ENCODE measurements around the gene SHQ1.
A peak's percentile ranks its signal among the peaks of the same experiment; 100 is the strongest.

SHQ1 gene

DNA sequence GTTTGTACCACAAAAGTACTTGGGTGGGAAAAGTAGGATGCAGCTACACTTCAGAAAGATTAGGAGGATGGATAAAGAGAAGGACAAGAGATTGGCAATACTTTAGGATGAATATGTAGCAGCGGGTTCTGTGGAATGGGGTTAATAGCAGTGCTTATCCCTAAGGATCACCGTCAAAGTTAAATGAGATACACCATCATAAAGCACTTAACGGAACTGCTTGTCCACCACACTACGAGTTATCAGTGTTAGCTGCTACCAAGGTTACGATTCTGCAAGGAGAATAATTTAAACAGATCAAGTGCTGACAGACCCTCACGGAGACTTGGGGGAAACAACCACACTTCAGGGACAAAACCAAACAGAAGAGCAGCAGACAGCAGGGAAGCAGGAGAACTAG lies 963 bp downstream of the SHQ1 start:
- no peak for DNase-seq

- DNase-seq, result no peak
Observed at GRCh38 chr3:72846166-72846565, 2.1 kb downstream of the SHQ1 start.

DNA sequence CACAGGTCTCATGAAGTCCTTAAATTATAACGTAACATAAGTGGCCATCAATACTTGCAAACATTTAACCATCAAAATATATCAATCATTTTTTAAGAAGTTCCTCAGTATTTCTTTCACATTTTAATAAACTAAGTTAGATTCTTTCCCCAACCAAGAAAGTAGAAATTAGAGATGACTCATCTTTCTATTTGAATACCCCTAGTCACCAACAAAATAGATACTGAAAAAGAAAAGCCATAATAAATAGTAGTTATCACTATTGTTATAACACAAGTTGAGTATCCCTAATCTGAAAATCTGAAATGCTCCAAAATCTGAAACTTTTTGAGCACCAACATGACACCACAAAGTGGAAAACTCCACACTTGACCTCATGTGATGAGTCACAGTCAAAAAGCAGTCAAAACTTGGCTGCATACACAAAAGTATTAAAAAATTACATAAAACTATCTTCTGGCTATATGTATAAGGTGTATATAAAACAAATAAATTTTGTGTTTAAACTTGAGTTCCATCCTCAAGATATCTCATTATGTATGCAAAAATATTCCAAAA lies 3.7 kb downstream of the SHQ1 start:
- DNase-seq, result no peak

- no peak for DNase-seq
Observed at GRCh38 chr3:72839057-72839456, 9.2 kb downstream of the SHQ1 start.

- no peak for DNase-seq
Observed at GRCh38 chr3:72836923-72837322, 11.3 kb downstream of the SHQ1 start.

- no peak for DNase-seq
Observed at GRCh38 chr3:72836416-72836815, 11.8 kb downstream of the SHQ1 start.

GRCh38 chr3:72830452-72831223 lies 17.6 kb downstream of the SHQ1 start:
- DNase-seq, result no peak

GRCh38 chr3:72829701-72830100 lies 18.5 kb downstream of the SHQ1 start:
- no peak for DNase-seq

GRCh38 chr3:72821161-72821781 lies 27.0 kb downstream of the SHQ1 start:
- peak; percentile 15 for DNase-seq

DNA sequence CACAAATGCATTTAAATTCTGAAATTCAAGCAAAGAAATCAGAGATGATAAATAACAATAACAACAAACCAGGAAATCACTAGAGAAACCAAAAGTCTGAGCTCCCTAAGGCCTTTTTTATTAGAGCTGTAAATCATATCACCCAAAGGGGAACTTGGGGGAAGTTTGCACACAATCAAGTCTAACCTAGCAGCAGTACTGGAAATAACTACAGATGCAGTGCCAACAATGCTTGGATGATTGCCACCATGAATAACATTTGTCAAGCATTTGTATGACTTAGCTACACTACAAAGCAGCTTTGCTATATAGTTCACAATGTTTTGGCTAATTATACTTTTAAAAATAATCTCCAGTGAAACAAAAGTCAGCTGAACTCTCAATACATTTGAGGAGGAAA lies 27.8 kb downstream of the SHQ1 start:
- no peak for DNase-seq

GRCh38 chr3:72818905-72819304 lies 29.3 kb downstream of the SHQ1 start:
- DNase-seq, result no peak

DNA sequence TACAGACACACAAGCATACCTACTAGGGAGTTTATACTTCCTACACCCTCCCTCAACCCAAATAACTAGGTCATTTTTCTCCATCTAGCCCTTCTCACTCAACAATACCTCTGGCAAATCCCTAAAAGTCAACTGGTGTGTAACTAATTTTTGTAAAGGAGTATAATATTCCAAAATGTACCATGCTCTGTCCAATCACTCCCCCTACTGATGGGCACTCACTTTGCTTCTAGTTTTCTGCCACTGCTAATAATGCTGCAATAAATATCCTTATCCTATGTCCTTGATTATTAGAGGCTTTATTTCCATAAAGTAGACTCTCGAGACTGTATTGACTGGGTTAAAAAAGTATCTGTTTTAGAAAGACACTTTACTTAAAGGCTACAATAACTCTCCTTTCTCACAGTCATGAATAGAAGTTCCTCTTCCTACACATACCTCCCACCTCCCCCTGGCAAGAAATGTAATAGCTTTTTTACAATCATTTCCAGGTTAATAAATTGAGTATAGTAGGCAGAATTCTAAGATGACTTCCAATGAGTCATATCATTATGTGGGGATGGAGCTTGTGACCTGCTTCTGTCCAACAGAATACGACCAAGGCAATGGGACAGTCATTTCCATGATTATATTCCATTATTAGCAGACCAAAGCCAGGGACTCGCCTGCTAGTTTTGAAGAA lies 30.0 kb downstream of the SHQ1 start:
- DNase-seq, result no peak

DNA sequence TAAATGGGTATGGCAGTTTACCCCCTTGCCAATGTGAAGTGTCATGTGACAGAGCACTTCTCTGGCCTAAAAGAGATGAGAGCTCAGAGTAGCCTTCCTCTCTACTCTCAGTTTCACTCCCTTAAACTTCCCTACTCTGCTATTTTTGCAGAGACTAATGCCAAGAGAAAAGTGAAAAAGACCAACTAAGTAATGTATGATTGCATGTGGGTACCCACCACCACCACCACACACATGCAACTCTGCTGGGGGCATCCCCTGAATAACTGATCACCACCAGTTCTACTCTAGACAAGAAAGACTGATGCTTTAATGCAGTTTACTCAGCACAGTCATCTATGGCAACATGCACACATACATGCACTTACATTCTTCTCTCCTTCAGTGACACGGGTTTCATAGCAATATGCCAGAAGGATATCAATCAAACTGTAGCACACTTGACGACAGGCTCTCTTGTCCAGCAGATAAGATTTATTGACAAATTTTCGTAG lies 31.3 kb downstream of the SHQ1 start:
- no peak for DNase-seq

- no peak for DNase-seq
Observed at GRCh38 chr3:72814308-72814707, 33.9 kb downstream of the SHQ1 start.

GRCh38 chr3:72812201-72812600 lies 36.0 kb downstream of the SHQ1 start:
- DNase-seq, result no peak

GRCh38 chr3:72811571-72811970 lies 36.7 kb downstream of the SHQ1 start:
- no peak for DNase-seq

DNA sequence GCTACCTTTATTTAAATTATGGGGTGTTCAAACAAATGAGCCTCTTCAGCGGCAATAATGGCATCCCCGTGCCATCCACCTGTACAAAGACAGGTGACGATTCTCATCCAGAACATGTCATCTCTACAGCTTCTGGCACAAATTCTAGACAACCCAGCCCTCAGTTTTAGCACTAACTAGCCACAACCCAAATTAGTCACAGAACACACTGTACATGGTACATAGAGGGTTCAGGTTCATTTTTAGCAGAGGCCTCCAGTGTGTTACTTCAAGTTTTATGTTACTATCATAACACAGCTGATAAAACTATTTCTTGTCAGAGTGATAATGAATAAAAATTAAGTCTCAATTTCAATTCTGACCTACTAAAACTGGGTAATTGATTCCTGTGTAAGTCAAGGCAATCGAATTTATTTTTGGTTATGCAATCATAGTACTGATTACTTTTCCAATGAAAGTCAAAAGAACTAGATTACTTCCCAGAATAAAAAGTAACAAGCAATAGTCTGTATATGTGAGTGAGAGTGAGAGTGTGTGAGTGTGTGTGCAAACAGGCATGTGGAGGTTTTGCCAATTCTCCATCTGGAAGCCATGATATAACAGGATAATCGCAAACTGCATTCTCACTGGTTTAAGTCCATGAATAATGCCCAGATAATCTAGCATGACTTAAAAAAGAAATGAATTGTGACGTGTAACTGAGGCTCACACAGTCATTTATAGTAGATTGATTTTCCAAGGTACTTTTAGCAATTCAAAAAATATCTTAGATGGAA lies 37.4 kb downstream of the SHQ1 start:
- no peak for DNase-seq

DNA sequence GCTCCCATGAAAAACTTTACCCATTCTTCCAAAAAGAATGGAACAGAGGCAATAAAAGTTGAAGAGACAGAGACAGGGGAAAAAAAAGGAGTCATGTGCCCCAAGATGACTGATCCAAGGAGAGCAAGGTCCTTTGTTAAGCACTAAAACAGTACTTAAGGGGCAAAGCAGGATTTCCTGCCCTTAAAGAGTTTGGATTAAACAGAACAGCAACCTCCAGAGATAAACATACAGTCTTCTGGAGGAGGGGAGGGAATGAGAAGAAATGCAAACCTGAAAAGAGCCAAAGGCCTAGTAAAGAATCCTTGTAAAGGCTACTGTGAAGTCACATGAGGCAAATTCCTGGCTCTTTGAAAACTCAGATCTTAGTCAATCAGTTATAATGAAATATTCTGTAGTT lies 38.2 kb downstream of the SHQ1 start:
- no peak for DNase-seq

DNA sequence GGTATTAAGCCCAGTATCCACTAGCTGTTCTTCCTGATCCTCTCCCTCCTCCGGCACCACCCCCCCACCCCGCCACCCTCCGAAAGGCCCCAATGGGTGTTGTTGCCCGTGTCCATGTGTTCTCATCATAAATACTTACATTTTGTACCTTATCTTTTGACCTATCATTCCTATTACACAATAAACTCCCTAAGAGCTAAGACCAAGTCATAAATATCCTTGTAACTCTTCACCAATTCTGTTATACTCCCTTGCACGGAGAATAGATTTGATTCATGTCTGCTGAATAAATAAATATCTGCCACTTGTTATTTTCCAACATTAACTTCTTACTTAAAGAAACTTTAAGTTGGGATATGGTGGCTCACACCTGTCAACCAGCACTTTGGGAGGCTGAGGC lies 43.9 kb downstream of the SHQ1 start:
- no peak for DNase-seq

DNA sequence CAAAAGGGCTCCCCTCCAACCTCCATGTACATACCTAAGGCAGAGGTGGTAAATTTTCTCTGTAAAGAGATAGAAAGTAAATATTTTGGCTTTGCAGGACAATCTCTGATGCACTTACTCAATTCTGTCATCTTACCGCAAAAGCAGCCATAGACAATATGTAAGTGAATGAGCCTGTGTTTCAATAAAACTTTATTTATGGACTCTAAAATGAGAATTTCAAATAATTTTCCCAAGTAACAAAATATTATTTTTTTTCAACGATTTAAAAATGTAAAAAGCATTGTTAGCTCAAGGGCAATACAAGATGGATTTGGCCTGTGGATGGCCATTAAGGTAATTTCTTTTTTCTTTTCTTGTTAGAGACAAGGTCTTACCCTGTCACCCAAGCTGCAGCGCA lies 44.7 kb downstream of the SHQ1 start:
- no peak for DNase-seq

GRCh38 chr3:72802001-72802400 lies 46.2 kb downstream of the SHQ1 start:
- DNase-seq, result no peak

DNA sequence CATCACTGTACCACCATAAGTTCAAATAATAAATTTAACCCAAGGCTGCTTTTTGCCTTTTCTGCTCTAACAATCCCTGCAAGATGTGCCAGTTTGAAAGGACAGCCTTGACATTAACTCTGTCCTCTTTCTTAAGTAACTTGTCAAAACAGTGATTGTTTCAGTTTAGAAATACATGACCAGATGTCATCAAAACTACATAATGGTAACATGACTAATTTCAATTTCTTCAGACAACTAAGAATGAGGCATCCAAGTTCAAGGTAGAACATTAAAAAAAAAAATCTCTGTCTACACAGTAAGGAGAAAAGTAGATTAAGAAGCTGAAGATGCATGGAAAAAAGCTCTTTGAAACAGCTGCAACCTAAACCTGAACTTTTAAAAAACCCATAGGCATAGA lies 47.4 kb downstream of the SHQ1 start:
- DNase-seq, result no peak
